SK-N-SH treated with all-trans-retinoic acid at 6 μM for 48 hours (cell line): ENCODE results near the gene PIEZO1.

ENCODE experiments used
- ESRRG ChIP-seq: fragments of 250-450 bp; sonication (Bioruptor Pico); IDR thresholded peaks from 2 replicates; pipeline ENCODE4 v1.6.1; 2021; ENCODE audit warnings: mild to moderate bottlenecking
- OSR1 ChIP-seq: fragments of 250-450 bp; sonication (Bioruptor Pico); IDR thresholded peaks from 2 replicates; pipeline ENCODE4 v1.8.0; 2022; ENCODE audit warnings: moderate library complexity, mild to moderate bottlenecking, inconsistent platforms
- PATZ1 ChIP-seq: fragments of 250-450 bp; sonication (Bioruptor Pico); IDR thresholded peaks from 2 replicates; pipeline ENCODE4 v1.8.0; 2020; ENCODE audit warnings: mild to moderate bottlenecking, moderate library complexity, borderline replicate concordance
- POU6F1 ChIP-seq: fragments of 250-450 bp; sonication (Bioruptor Pico); IDR thresholded peaks from 2 replicates; pipeline ENCODE4 v1.8.0; 2021; ENCODE audit warnings: low read depth, mild to moderate bottlenecking, moderate library complexity, borderline replicate concordance
- RARB ChIP-seq: fragments of 250-450 bp; sonication (Bioruptor Pico); IDR thresholded peaks from 2 replicates; pipeline ENCODE4 v1.8.0; 2021; ENCODE audit warnings: mild to moderate bottlenecking, moderate library complexity
- TSHZ2 ChIP-seq: fragments of 250-450 bp; sonication (Bioruptor Pico); IDR thresholded peaks from 2 replicates; pipeline ENCODE4 v1.5.0; 2020; ENCODE audit warnings: mild to moderate bottlenecking, moderate library complexity
- ZFP30 ChIP-seq: fragments of 450-650 bp; formaldehyde crosslinking; IDR thresholded peaks from 2 replicates; pipeline ENCODE4 v1.5.0; 2022; ENCODE audit warnings: mild to moderate bottlenecking, moderate library complexity
- ZNF70 ChIP-seq: fragments of 450-650 bp; formaldehyde crosslinking; IDR thresholded peaks from 2 replicates; pipeline ENCODE4 v1.5.0; 2020; ENCODE audit warnings: mild to moderate bottlenecking, moderate library complexity

- no peak for TF ChIP-seq PATZ1 (CRISPR knock-in tag)
- no peak for TF ChIP-seq OSR1 (CRISPR knock-in tag)
- no peak for TF ChIP-seq ZNF70 (CRISPR knock-in tag)
- no peak for TF ChIP-seq POU6F1
- no peak for TF ChIP-seq ESRRG (CRISPR knock-in tag)
- no peak for TF ChIP-seq TSHZ2 (CRISPR knock-in tag)
- no peak for TF ChIP-seq RARB
- no peak for TF ChIP-seq ZFP30 (CRISPR knock-in tag)
Measured at GRCh38 chr16:88805340-88805715, 20.3 kb upstream of the PIEZO1 start.
